Gastroesophageal sphincter (tissue), 4 donors: ENCODE measurements around the gene TAPBP. TPM values are rescaled to one million over a fixed set of nuclear protein-coding genes. Genes with fewer than 3 reads are reported as not detected.
A peak's percentile ranks its signal among the peaks of the same experiment; 100 is the strongest.

Source experiments
- ATAC-seq: fragments of 150-250 bp; one replicate; pipeline ENCODE4 v1.9.1; 2016; ENCODE audit warnings: mild to moderate bottlenecking, moderate library complexity
- H3K27ac ChIP-seq, 4 donors: fragments of 200-600 bp; sonication (generic) in 3 of 4; 1 replicate in 3 of 4; 2 replicates in 1 of 4; pipeline ENCODE4 v1.5.1; 2016 to 2019
- H3K27me3 ChIP-seq: fragments of 200-600 bp; sonication (generic); one replicate; pipeline ENCODE4 v1.5.1; 2019
- H3K36me3 ChIP-seq, 2 donors: fragments of 200-600 bp; sonication (generic); one replicate each; pipeline ENCODE4 v1.5.1; 2019; ENCODE audit warnings: control low read depth in 1 of 2
- H3K4me1 ChIP-seq, 3 donors: fragments of 200-600 bp; sonication (generic); 1 replicate in 2 of 3; 2 replicates in 1 of 3; pipeline ENCODE4 v1.5.1; 2016 to 2019; ENCODE audit warnings: control low read depth in 2 of 3
- H3K4me3 ChIP-seq, 2 donors: fragments of 200-600 bp; sonication (generic); one replicate each; pipeline ENCODE4 v1.5.1; 2019; ENCODE audit warnings: mild to moderate bottlenecking in 1 of 2, moderate library complexity in 1 of 2
- H3K9me3 ChIP-seq, 3 donors: fragments of 200-600 bp; sonication (generic); one replicate each; pipeline ENCODE4 v1.5.1; 2017 to 2019; ENCODE audit warnings: control low read depth in 2 of 3
- EP300 ChIP-seq: sonication (generic); formaldehyde crosslinking; IDR thresholded peaks from one replicate; pipeline ENCODE4 v1.6.1; 2017; ENCODE audit warnings: antibody characterized with exemption, mild to moderate bottlenecking
- POLR2A ChIP-seq, 2 donors: fragments of 450-650 bp; IDR thresholded peaks; one replicate each; pipeline ENCODE4 v1.6.1; 2017; ENCODE audit warnings: antibody characterized with exemption in 2 of 2, mild to moderate bottlenecking in 2 of 2, moderate library complexity in 1 of 2
- POLR2AphosphoS5 ChIP-seq: sonication (generic); formaldehyde crosslinking; IDR thresholded peaks from one replicate; pipeline ENCODE4 v1.6.1; 2017; ENCODE audit warnings: antibody characterized with exemption
- WGBS, 2 donors: methylation state at CpG; one replicate each; pipeline ENCODE4 v1.1.5; 2018; ENCODE audit warnings: low coverage in 1 of 2; 5-methylcytosine and 5-hydroxymethylcytosine counted together
- total RNA-seq, 4 donors: library from RNA; depleted of rRNA; stranded (reverse); fragments of >200 nt; gene quantifications; one replicate each; pipeline ENCODE4 v1.1.0, GENCODE V29; 2016
- TF ChIP-seq, protein P1 (sequence below), 4 experiments: fragments of 200-600 bp in 2 of 4; fragments of 450-650 bp in 2 of 4; sonication (generic) in 1 of 4; IDR thresholded peaks; one replicate each; pipeline ENCODE4 v1.5.1; 2017 to 2019; ENCODE audit warnings: antibody characterized with exemption in 4 of 4, mild to moderate bottlenecking in 2 of 4, moderate library complexity in 2 of 4

Gene TAPBP
- total RNA-seq, 4 donors from 2014 or later, result 62.9 to 136 (median 69.2) TPM

GRCh38 chr6:33319939-33320314 is 6.0 kb upstream of the TAPBP start:
- Histone ChIP-seq H3K36me3 (peaks cover 0 to 41% of the 10 kb centered on the region in 2 donors), H3K27me3 (no peaks in the 10 kb centered on the region), H3K4me1 (peaks cover 5 to 79% (median 30%) of the 10 kb centered on the region in 3 donors), H3K27ac (peak overlapping the region in 3 of 4 donors; percentile 7 to 91 (median 89)), H3K4me3 (no peak overlapping the region), H3K9me3 (no peaks in the 10 kb centered on the region)
- WGBS, 2 donors, result 75 to 100% methylated on average over 1 to 3 of the region's 3 CpGs
- ATAC-seq, result no peak
- no peak for TF ChIP-seq POLR2A (IDR thresholded peaks at IDR 0.05)
- TF ChIP-seq, protein P1, sequence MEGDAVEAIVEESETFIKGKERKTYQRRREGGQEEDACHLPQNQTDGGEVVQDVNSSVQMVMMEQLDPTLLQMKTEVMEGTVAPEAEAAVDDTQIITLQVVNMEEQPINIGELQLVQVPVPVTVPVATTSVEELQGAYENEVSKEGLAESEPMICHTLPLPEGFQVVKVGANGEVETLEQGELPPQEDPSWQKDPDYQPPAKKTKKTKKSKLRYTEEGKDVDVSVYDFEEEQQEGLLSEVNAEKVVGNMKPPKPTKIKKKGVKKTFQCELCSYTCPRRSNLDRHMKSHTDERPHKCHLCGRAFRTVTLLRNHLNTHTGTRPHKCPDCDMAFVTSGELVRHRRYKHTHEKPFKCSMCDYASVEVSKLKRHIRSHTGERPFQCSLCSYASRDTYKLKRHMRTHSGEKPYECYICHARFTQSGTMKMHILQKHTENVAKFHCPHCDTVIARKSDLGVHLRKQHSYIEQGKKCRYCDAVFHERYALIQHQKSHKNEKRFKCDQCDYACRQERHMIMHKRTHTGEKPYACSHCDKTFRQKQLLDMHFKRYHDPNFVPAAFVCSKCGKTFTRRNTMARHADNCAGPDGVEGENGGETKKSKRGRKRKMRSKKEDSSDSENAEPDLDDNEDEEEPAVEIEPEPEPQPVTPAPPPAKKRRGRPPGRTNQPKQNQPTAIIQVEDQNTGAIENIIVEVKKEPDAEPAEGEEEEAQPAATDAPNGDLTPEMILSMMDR (IDR thresholded peaks at IDR 0.05), result no peak
- TF ChIP-seq EP300, result no peak
- no peak for TF ChIP-seq POLR2AphosphoS5

DNA sequence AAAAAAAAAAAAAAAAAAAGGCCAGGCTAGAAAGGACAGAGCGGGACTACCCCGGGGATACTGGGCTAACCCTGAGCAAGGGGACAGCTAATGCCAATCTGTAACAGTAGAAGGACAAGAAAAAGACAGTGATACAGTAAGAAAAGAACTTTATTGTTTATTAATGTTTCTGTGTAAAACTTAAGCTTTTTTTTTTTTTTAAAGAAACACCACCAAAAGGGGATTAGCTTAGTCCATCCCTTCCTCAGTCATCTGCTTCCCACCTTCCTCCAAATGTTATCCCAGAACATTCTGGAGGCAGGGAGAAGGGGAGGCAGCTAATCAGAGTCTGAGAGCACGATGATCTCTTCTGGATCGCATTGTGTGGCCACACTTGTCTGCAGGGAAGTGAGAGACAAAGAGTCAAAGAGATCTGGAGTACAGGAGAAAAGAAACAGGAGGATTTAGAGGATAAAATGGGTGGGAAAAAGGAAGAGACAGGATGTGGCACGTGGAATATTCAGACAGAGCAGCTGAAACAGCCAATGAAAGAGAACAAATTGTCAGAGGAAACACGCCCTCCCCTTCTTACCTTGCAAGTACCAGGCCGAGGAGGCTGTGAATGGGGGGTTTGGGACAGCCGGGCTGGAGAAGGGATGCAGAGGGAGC is 4.7 kb upstream of the TAPBP start:
- 47 to 78% methylated on average over 7 of the region's 8 CpGs for WGBS, 2 donors

DNA sequence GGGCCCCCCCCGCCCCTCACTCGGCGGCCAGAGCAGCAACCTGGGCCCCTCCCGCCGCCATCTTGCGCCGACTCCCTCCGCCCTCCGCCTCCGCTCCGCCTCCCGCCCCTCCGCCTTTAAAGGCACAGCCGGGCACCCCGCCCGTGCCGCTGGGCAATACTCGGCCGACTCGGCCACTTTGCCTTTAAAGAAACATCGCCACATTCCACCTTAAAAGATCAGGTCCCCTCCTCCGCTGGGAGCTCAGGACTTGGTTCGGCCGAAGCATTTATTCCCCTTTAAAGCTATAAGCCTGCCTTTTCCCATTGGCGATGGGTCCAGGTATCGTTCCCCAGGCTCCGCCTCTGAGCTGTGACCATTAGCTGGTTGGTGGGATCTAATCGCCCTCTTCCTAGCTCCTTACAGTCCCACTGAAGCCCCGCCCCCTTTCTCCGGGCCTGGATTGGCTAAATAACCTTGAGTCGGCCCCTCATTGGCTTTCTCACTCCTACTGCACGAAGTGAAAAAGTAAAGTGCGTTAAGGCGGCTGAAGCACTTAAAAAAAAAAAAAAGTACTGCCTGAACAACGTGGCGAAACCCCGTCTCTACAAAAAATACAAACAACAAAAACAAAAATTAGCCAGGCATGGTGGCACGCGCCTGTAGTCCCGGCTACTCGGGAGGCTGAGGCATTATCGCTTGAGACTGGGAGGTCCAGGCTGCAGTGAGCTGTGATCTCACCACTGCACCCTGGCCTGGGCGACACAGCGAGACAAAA is 4.0 kb upstream of the TAPBP start, which contains the start of gene ZBTB22:
ZBTB22 (minus strand) TSS at position 76 of the 757 bp plus-strand sequence. CDS start 828 bp downstream, outside the sequence.
- ATAC-seq, result peak; percentile 90
- H3K27me3 ChIP-seq, result no peaks in the 10 kb centered on the region
- WGBS, 2 donors, result 4 to 7% methylated on average over 3 to 17 of the region's 44 CpGs
- peak within 1 kb of the TSS; percentile 51 to 98 (median 94) for H3K27ac ChIP-seq
- peaks cover 5 to 80% (median 26%) of the 10 kb centered on the region in 3 donors for H3K4me1 ChIP-seq
- peak within 1 kb of the TSS; percentile 58 to 61 for H3K4me3 ChIP-seq
- no peaks in the 10 kb centered on the region for H3K9me3 ChIP-seq
- H3K36me3 ChIP-seq, result peaks cover 0 to 41% of the 10 kb centered on the region in 2 donors
- TF ChIP-seq EP300, result no peak
- peak; percentile 69 for TF ChIP-seq POLR2AphosphoS5
- peak in 1 of 2 donors; percentile 20 for TF ChIP-seq POLR2A (IDR thresholded peaks at IDR 0.05)
- TF ChIP-seq, protein P1 (IDR thresholded peaks at IDR 0.05), result no peak

More for the DNA sequence above, 4.7 kb upstream of the TAPBP start:
- Histone ChIP-seq H3K4me3 (peak overlapping the region; percentile 58 to 61), H3K36me3 (peaks cover 0 to 41% of the 10 kb centered on the region in 2 donors), H3K9me3 (no peaks in the 10 kb centered on the region), H3K4me1 (peaks cover 5 to 80% (median 27%) of the 10 kb centered on the region in 3 donors), H3K27ac (peak overlapping the region; percentile 51 to 98 (median 94)), H3K27me3 (no peaks in the 10 kb centered on the region)
- no peak for TF ChIP-seq POLR2AphosphoS5
- TF ChIP-seq, protein P1 (IDR thresholded peaks at IDR 0.05), result no peak
- no peak for TF ChIP-seq EP300
- no peak for TF ChIP-seq POLR2A (IDR thresholded peaks at IDR 0.05)
- ATAC-seq, result no peak

DNA sequence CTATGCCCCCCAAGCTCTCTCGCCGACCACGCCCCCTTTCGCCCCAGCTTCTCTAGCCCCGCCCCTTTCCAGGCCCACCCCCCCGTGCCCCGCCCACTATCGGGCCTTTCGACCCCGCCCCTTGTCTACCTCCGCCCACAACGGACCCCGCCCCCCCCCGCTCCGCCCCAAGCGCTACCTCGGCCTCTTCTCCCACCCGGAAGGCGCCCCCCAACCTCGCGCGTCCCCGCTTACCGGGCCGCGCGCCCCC is 3.5 kb upstream of the TAPBP start:
- H3K4me1 ChIP-seq, result peaks cover 5 to 83% (median 26%) of the 10 kb centered on the region in 3 donors
- H3K9me3 ChIP-seq, result no peaks in the 10 kb centered on the region
- peak overlapping the region; percentile 58 to 61 for H3K4me3 ChIP-seq
- ATAC-seq, result no peak
- H3K36me3 ChIP-seq, result peaks cover 0 to 41% of the 10 kb centered on the region in 2 donors
- WGBS, 2 donors, result 0% methylated on average over 3 of the region's 27 CpGs; no CpG with 5 or more reads in 1 of the 2 donors
- TF ChIP-seq, protein P1 (IDR thresholded peaks at IDR 0.05), result no peak
- TF ChIP-seq POLR2A (IDR thresholded peaks at IDR 0.05), result no peak
- TF ChIP-seq EP300, result no peak
- TF ChIP-seq POLR2AphosphoS5, result no peak
- no peaks in the 10 kb centered on the region for H3K27me3 ChIP-seq
- peak overlapping the region; percentile 51 to 98 (median 94) for H3K27ac ChIP-seq
